HG02885 (cell line): ENCODE data around the gene SPDYE3.

Source experiments
- ATAC-seq: cut with Tn5 transposase; IDR thresholded peaks from one replicate; pipeline ENCODE4 v1.9.1; 2021; ENCODE audit warnings: mild to moderate bottlenecking; ENCODE audit not compliant: unreplicated experiment, poor library complexity

Gene SPDYE3

GRCh38 chr7:100367676-100368613, 60.4 kb downstream of the SPDYE3 start:
- no peak for ATAC-seq

GRCh38 chr7:100369105-100369504, 61.6 kb downstream of the SPDYE3 start:
- peak; percentile 67 for ATAC-seq

GRCh38 chr7:100370303-100370702, 62.8 kb downstream of the SPDYE3 start:
- ATAC-seq = no peak

- ATAC-seq = no peak
Observed at GRCh38 chr7:100370746-100371145, 63.2 kb downstream of the SPDYE3 start.

- no peak for ATAC-seq
Observed at GRCh38 chr7:100371561-100372171, 64.2 kb downstream of the SPDYE3 start.
